Activated naive CD4-positive, alpha-beta T cell (primary cell): ENCODE measurements around the gene UMPS.

ENCODE experiments used
- DNase-seq, 4 experiments: peaks; one replicate each; lab custom pipeline; 2025; lab: John Stamatoyannopoulos, UW

Gene UMPS

DNA sequence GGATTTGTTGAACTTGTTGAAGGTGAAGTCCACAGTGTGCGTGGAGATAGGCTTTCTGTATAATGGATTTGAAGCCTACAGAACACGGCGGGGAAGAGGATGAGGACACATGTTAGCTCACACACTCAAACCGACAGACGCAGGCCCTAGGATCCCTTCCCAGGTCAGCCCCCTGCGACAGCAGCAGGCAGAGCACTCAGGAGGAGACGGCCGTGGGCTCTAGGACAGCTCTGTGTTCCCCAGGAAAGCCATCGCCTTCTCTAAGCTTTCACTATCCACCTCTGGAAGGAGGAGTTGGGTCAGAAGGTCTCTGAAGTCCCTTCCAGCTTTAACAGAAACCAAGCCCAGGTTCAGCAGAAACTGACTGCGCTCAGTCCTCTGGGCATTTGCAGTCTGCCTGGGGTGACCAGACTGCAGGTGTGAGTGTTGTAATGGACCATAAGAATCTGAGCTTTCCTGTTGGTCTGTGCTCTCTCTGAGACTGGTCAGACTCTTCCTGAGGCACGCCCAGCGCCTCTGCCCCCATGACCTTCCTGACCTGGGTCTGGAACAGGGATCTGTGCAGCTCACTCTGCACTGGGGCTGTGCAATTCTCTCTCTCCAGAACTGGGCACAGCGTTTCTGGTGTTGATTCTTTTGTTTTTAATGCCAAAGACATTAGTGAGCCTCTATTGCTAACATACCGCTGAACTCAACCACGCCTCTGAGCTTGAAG lies 33.5 kb downstream of the UMPS start:
- DNase-seq: no peak

DNA sequence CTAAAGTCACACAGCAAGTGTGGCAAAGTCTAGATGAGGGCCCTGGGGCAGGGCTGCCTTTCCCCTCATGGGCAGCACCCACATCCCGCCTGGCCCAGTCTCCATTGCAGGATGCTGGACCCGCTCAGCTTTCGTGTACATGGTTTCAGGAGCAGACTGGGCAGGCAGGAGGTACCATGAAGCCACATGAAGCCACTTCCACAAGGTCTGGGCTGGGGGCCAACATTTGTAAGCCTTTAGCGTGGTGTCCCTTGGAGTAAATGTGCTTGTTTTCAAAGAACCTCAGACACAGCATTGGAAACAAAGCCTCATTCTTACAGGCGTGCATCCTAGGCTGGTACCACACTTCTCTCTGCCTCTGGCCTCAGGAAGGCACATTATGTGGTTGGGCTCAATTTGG lies 34.5 kb downstream of the UMPS start:
- no peak for DNase-seq

DNA sequence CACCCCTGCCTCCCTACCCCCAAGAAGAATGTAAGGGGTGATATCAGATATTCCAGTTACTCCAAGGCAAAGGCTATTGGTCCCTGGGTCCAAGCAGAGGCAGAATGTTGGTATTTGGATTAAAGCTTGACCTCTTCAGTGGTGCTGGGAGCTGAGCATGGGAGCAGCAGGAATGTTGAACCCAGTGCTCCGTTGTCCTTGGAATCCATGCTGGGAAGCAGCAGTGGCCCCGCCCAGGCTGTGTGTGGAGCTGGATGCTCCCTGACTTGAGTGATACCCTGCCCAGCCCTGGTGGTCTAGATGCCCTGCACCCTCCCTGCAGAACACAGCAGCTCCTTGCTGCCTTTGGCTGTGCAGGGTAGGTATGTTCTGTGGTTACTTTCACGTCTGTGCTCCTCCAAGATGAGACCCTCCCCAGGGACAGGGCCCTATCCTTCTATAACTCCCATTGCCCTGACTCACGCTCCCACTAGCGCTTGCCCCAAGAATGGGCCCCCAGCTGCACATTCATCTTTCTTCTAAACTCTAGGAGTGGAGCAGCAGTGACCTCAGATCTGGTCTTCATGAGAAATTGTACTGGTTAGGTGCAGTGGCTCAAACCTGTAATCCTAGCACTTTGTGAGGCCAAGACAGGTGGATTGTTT lies 35.1 kb downstream of the UMPS start:
- no peak for DNase-seq

DNA sequence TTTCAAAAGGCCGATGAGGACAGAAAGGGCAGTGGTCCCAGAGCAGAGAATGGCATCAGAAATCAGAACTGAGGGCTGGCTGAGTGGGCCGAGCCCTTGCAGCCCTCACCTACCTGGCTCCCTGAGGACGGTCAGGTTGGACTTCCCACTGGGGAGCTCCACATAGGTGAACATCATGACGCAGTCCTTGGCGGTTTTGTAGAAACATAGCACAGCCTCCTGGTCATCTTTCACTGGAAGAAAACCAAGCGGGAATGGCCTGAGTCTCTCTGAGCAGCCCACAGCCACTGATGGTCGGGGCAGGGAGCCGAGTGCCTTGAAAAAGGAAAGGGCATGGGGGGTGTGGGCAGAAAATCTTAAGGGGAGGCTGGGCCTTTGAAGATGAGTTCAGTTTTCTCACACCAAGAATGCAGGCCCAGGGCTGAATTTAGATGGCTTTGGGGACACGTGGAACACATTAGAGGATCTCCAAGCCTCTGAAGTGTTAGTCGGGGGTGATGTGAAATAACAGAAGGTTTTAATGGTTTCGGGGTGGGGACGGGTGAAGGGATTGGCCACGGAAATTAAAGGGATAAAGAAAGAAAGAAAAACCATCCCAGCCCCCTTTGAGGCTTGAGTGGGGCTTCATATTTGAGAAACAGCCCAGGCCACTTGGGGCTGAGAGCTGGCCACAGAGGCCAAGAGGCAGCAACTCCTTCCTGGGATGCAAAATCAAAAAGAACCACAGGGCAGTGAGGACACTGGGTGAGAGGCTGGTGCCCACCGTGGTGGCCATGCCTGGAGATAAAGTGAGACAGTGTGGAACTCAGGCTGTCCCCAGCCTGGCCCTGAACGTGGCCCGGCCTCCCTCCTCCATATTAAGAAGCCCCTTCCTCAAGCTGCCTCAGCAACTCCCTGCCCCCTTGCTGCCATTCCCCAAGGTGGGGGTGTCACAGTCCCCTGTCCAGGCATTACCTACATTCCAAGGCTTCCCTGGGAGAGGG lies 36.2 kb downstream of the UMPS start:
- DNase-seq: no peak

DNA sequence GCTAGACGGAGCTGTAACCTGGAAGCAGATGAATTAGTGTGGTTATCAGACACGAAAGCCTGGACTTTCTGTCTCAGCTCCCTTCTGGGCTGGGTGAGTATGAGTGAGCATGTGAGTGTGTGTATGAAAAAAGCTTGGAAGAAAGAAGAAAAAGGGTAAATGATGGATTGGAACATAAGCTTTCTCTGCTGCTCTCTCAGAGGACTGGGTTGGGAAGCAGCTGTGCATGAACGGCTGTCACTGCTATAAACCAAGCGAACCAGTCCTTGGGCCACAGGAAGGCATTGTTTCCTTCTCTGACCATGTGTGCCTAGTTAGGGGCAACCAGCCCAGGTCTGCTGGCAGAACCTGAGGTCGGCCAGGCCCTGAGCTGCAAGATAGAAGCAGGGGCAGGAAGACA lies 37.0 kb downstream of the UMPS start:
- DNase-seq: no peak

DNA sequence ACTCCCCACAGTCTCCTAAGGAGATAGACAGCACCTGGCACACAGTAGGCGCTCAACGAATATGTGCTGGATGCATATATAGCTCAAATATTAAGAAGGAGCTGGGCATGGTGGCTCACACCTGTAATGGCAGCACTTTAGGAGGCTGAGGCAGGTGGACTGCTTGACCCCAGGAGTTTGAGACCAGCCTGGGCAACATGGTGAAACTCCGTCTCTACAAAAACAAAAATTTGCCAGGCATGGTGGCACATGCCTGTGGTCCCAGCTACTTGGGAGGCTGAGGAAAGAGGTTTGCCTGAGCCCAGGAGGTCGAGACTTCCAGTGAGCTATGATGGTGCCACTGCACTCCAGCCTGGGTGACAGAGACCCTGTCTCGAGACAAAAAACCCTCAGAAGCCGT lies 37.4 kb downstream of the UMPS start:
- DNase-seq: no peak

DNA sequence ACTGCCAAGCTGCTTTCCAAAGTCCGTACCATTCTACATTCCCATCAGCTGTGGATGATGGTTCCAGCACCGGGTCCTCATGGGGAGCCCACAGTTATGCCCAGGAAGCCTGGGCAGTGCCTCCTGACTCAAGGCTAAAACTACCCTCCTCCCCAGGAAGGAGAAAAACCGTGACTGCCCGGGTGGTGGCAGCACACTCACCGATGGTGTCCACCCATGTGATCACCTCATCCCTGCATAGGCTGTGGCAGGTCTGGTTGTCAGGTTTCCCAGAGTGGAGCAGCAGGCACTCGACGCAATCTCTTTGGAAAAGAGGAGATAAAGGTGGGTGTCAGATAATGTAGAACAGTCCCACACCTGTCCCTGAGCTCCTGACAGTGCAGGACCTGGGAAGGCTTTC lies 38.6 kb downstream of the UMPS start:
- no peak for DNase-seq

DNA sequence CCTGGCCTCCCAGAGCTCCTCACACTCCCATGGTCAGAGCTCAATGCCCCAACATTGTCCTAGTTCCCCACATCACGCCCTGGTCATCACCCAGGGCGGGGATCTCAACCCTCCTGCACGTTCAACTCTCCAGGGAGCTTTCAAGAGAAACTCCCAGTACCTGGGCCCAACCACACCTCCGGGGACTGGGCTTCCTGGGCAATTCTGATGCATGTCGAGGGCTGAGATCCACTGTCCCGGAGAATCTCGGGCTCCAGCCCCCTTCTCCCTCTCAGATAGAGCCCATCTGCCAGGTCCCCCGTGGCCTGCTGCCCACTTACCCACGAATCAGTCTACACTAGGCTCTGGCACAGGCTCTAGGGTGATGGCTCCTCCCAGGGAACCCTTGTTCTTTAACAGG lies 39.2 kb downstream of the UMPS start:
- no peak for DNase-seq

DNA sequence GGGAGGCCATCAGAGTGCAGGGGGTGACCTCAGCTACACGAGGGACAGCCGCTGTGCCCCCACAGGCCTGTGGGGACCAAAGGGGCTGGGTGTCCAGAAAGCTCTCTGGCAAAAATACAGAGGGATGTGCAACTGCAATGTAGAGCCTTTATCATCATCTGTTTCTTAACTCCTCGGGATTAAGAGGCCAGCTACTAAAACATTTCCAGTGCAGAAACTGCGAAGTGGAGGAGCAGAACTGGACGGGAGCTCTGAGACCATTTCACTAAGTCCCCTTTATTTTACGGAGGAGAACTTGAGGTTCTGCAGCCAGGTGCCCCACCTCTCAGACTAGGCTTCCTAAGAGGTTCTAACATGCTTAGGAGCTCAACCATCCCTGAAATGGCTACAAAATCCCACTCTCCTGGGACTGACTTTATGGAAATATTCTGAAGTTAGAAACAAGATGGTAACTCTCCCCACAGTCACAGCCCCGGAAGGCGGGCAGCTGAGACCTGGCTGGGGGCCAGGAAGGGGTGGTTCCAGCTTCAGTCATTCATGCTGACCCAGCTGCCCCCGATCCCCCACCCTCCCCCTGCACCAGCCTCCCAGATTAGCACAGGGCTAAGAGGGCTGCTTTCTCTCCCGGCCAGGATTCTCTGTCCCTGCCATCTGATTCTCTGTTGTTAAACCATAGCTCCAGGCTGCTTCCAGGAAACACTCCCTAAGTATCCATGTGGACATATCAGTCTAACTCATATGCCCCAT lies 40.3 kb downstream of the UMPS start:
- DNase-seq: no peak

DNA sequence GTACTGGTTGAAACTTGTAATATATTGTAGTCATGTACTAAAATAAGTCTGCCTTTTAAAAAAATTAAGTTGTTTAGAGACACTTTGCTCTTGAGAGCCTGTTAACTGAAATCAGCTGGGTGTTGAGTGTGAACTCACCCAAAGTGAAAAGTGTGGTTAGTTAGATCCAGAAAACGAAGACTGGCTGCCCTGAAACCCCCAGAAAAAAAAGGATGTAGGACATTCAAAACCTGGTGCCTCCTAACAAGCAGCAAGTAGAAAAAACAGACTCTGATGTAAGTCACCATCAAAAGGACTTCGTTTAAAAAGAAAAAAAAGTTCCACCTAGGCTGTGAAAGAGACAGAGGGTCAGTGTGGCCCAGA lies 40.8 kb downstream of the UMPS start:
- no peak for DNase-seq

DNA sequence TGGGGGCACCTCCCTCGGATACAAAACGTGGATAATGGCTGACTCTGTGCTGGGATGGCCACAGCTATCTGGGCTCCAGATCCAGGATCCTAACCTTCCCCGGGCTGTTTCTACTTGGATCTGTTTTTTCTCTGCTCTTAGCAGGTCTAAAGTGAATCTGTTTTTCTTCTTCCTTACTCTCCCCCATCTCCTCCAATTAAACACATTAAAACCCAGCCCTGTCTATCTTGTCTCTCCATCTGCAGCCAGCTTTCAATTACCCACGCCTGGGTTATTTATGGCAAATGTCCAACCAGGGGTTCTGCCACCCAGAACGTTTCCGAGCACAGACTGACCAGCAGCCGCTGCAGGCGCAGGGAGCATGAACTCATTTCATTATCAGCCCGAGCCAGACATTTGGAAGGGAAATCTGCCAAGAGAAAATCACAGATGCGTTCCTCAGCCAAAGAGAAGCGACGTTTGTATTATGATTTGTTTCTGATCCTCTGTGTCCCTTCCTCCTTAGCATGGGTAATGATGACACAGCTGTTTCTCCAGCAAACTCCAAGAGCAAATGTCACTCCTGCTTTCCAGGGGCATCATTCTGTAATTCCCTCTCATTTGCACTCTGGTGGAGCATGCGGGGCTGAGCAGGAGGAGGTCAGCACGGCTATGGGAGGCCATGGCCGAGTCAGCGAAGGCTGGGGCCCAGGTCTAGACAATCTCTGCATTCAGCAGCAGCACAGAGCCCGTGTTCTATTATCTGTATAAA lies 42.0 kb downstream of the UMPS start:
- DNase-seq: no peak

DNA sequence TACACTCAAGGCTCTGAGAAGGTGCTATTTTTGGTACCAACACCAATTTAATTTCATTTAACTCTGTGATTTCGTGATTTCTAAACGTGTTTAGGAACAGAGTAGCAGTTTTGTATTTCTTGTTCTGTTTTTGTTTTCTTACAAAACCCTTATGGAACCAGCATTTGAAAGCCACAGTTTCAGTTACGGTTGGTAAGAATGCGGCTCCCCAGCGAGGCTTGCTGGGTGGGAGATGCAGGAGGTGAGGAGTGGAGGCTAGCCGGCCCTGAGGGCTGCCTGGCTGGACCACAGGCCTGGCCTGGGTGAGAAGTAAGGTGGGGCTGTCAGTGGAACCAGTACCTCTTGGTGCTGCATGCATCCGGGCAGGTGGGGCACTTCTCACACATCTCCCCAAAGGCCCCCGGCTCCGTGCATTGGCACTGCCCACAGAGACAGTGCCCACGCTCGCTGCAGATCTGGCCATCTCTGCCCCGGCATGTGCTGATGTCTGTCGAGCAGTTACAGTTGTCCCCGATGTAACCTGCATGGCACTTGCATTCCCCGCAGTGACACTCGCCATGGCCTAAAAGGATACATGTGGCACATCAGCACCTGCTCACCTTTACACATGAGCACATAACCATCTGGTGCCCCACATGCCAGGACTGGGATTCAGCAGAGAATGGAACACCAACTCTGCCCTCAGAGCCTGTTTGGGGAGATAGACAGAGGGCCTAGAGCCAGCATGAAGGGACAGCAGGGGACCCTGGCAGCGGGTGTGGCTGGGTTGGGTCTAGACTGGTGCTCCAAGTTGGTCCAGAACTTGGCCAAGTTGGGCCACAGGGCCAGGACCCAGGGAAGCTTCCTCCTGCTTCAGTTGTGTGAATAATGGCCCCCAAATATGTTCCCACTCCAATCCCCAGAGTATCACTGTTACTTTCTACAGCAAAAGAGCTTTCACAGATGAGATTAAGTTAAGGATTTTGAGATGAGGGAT lies 43.4 kb downstream of the UMPS start:
- no peak for DNase-seq

DNA sequence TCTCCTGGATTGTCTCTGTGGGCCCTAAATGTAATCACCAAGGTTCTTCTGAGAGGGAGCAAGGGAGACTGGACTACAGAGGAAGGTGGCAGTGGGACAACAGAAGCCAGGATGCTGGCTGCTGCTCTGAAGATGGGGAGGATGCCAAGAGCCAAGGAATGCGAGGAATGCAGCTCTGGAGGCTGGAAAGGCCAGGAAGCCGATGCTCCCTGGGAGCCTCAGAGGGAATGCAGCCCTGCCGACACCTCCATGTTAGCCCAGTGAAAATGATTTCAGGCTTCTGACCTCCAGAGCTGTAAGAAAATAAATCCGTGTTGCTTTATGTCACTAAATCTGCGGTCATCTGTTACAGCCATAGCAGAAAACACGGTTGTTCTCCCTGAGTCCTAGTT lies 44.1 kb downstream of the UMPS start:
- DNase-seq: no peak

DNA sequence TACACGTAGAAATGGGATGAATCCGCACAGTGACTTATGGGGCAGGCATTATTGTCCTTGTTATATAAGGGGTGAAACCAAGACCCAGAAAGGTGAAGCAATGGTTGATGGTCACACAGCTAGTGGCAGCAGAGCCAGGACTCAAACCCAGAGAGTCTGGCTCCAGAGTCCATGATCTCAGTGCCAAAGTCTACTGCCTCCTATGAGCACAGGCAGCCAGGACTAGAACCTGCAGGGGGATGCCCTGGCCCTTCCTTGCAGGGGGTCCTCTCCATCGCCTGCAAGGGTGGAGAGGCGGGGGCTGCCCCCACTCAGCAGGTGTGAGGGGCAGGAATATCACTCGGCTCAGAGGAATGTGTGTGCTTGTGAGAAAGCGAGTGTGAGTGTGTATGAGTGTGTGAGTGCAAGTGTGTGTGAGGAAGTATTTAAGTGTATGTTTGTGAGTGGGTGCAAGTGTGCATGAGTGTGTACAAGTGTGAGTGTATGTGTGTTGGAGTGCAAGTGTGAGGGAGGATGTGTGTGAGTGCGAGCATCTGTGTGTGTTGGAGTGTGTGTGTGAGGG lies 44.7 kb downstream of the UMPS start:
- no peak for DNase-seq

DNA sequence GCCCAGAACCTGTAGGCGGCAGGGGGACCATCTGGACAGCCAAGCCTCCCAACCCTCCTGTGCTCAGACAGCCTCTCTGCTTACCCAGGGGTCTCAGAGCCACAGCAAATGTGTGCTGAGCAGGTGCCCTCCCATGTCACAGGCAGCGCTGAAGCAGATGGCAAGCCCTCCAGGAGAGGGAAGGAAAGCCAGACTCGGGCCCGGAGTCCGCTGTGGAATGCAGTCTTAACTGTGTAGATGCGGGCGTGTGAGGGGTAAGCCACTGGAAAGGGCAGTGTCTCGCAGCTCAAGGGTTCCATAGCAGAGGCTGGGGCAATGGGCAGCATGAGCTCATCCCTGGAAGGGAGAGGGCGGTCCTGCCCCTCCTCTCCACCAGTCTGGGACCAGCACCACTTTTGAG lies 45.6 kb downstream of the UMPS start:
- no peak for DNase-seq

DNA sequence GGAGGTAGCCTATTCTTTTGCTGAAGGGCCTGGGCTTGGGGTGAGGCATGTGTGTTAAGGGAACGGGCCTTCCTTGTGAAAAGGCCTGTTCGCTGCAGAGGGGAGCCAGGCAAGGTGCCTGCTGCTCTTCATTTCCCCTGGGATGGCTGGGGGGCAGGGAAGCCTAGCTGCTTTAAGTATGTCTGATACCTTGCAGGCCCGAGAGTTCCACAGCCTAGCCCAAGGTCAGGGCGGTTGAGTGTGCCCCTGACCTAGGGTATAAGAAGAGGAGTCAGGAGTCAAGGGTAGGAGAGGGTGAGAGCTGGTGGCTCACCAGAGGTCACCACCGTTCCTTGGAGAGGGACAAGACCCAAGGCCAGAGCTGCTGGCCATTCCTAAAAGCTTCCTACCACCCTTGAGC lies 46.6 kb downstream of the UMPS start:
- no peak for DNase-seq

DNA sequence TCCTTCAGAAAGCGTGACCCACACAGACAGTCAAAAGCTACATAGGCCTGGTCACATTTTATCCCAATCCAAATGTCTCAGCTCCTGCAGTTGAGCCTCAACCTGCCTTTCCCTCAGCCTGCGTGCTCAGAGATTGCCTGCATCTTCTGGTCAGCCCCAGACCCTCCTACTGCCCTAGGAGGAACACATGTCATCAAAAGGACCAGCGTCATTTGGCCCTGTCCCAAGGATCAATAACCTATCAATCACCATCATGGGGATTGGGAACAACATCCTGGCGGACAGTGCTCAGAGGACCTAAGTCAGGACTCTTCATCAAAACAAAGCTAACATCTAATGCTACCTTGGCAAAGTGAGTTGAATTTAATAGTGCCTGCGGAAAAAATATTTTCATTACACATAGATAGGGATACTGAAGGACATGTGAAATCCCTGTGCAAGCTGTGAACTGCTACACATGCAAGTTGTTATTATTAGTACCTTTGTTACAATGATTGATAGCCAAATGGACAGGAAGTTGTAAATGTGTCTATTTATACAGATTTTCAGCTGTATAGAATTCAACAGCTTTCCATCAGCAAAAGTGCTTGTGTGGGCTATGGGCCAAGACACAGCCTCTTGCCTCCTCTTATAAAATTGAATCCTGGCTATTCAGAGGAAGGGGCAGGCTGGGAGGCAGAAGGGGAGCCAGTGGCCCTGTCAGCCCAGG lies 47.7 kb downstream of the UMPS start:
- no peak for DNase-seq

DNA sequence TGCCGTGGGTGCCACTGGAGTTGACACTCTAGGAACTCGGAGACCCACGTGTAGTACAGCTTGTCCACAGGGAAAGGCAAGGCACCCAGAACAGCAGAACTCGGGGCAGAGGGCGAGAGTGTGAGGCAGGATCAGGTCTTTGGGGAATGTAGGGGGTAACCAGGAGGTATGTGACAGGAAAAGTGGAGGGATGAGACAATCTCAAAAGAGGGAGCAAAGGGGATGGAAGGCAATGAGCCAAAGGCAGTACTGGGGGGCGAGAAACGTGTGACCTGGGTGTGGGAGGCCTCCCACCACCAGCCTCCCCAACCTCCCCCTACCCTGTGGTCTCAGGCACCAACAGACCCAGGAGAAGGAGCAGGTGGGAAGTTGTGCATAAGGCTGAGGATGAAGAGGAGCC lies 48.9 kb downstream of the UMPS start:
- no peak for DNase-seq

DNA sequence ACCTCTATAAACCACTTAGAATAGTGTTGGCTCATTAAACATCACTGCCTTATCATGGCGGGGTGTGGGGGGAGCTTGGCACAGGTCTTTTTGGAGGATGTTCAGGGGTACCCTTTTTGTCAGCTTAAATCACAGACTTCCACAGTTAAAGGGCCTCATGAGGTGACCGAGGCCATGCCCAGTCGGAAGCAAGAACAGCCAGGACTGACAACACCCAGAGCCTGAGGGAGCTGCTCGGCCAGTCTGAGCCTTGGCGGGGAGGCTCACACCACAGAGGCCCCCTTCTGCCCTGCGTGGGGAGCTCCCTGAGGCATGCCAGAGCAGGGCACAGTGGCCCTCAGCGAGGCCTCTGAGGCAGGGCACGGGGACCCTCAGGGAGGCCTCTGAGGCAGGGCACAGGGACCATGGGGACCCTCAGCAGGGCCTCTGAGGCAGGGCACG lies 49.5 kb downstream of the UMPS start:
- no peak for DNase-seq
